DOHH2 (cell line): Measurements from ENCODE around the gene ABCF3.

Experiments
- H3F3A ChIP-seq: fragments of 200-600 bp; sonication (generic), shearing (Covaris generic); 2 replicates; pipeline ENCODE4 v1.6.0; 2016; ENCODE audit warnings: antibody characterized with exemption, mild to moderate bottlenecking; ENCODE audit not compliant: control insufficient read depth, insufficient read depth
- H3K27ac ChIP-seq: fragments of 200-600 bp; sonication (generic); 2 replicates; pipeline ENCODE4 v1.5.1; 2014; ENCODE audit warnings: low read depth, mild to moderate bottlenecking, low read length, moderate library complexity
- H3K27me3 ChIP-seq: fragments of 200-600 bp; sonication (generic); 2 replicates; pipeline ENCODE4 v1.6.1; 2014; ENCODE audit warnings: mild to moderate bottlenecking, low read length, mixed read lengths; ENCODE audit not compliant: control insufficient read depth
- H3K36me3 ChIP-seq: fragments of 200-600 bp; sonication (generic); 2 replicates; pipeline ENCODE4 v1.6.1; 2014; ENCODE audit warnings: mild to moderate bottlenecking, low read length, moderate library complexity, mixed read lengths; ENCODE audit not compliant: control insufficient read depth
- H3K4me1 ChIP-seq: fragments of 200-600 bp; sonication (generic); 2 replicates; pipeline ENCODE4 v1.6.1; 2014; ENCODE audit warnings: mild to moderate bottlenecking, low read length, mixed read lengths; ENCODE audit not compliant: control insufficient read depth
- H3K4me2 ChIP-seq: fragments of 200-600 bp; sonication (generic); 2 replicates; pipeline ENCODE4 v1.6.0; 2014; ENCODE audit warnings: mild to moderate bottlenecking, low read length, moderate library complexity
- H3K4me3 ChIP-seq: fragments of 200-600 bp; sonication (generic); 2 replicates; pipeline ENCODE4 v1.5.1; 2014; ENCODE audit warnings: mild to moderate bottlenecking, low read length, mixed read lengths
- H3K79me2 ChIP-seq: fragments of 200-600 bp; sonication (generic); 2 replicates; pipeline ENCODE4 v1.6.1; 2014; ENCODE audit warnings: mild to moderate bottlenecking, low read length, mixed read lengths; ENCODE audit not compliant: control insufficient read depth
- H3K9me2 ChIP-seq: fragments of 200-600 bp; sonication (generic); replicated peaks from 2 replicates; pipeline ENCODE4 v1.6.1; 2014; ENCODE audit warnings: mild to moderate bottlenecking, low read length, mixed read lengths; ENCODE audit not compliant: control insufficient read depth
- H3K9me3 ChIP-seq: fragments of 200-600 bp; sonication (generic); 2 replicates; pipeline ENCODE4 v1.6.1; 2014; ENCODE audit warnings: antibody characterized with exemption, low read length, mixed read lengths; ENCODE audit not compliant: control insufficient read depth, insufficient read depth
- H4K20me1 ChIP-seq: fragments of 200-600 bp; sonication (generic); 2 replicates; pipeline ENCODE4 v1.6.0; 2014; ENCODE audit warnings: low read depth, mild to moderate bottlenecking, antibody characterized with exemption, low read length, moderate library complexity; ENCODE audit not compliant: control insufficient read depth, insufficient read depth
- CTCF ChIP-seq: fragments of 200-600 bp; sonication (generic); IDR thresholded peaks from one replicate; pipeline ENCODE4 v1.5.1; 2014; ENCODE audit warnings: antibody characterized with exemption, mild to moderate bottlenecking, low read depth, low read length; ENCODE audit not compliant: poor library complexity, severe bottlenecking
- EZH2phosphoT487 ChIP-seq: fragments of 200-600 bp; sonication (generic); IDR thresholded peaks from 2 replicates; pipeline ENCODE4 v1.6.1; 2017; ENCODE audit warnings: borderline replicate concordance, mild to moderate bottlenecking, antibody characterized with exemption, low read length, moderate library complexity, mixed read lengths

ABCF3 gene

GRCh38 chr3:184196536-184196935 is 10.5 kb downstream of the ABCF3 start:
- Histone ChIP-seq H3K4me3 (no peak overlapping the region), H3K79me2 (no peaks in the 10 kb centered on the region), H3F3A (no peaks in the 10 kb centered on the region), H3K9me2 (no peaks in the 10 kb centered on the region), H3K36me3 (peaks cover 40% of the 10 kb centered on the region), H3K4me1 (no peaks in the 10 kb centered on the region), H3K4me2 (no peak overlapping the region), H4K20me1 (no peaks in the 10 kb centered on the region), H3K27ac (no peak overlapping the region), H3K27me3 (no peaks in the 10 kb centered on the region), H3K9me3 (no peaks in the 10 kb centered on the region)
- TF ChIP-seq CTCF (no peak), EZH2phosphoT487 (no peak)

GRCh38 chr3:184198509-184198908 is 12.5 kb downstream of the ABCF3 start:
- no peak for TF ChIP-seq EZH2phosphoT487
- no peak for TF ChIP-seq CTCF

GRCh38 chr3:184200825-184201224 is 14.8 kb downstream of the ABCF3 start:
- no peaks in the 10 kb centered on the region for H3K27me3 ChIP-seq
- no peaks in the 10 kb centered on the region for H3K79me2 ChIP-seq
- no peak overlapping the region for H3K27ac ChIP-seq
- H3F3A ChIP-seq, result no peaks in the 10 kb centered on the region
- no peaks in the 10 kb centered on the region for H3K4me1 ChIP-seq
- no peaks in the 10 kb centered on the region for H3K9me2 ChIP-seq
- H3K4me3 ChIP-seq, result no peak overlapping the region
- no peak overlapping the region for H3K4me2 ChIP-seq
- no peaks in the 10 kb centered on the region for H3K9me3 ChIP-seq
- TF ChIP-seq CTCF, result no peak
- no peak for TF ChIP-seq EZH2phosphoT487
- H3K36me3 ChIP-seq, result peaks cover 2% of the 10 kb centered on the region
- no peaks in the 10 kb centered on the region for H4K20me1 ChIP-seq

More at GRCh38 chr3:184198509-184198908, 12.5 kb downstream of the ABCF3 start:
- no peaks in the 10 kb centered on the region for H3K9me3 ChIP-seq
- no peaks in the 10 kb centered on the region for H4K20me1 ChIP-seq
- no peaks in the 10 kb centered on the region for H3K4me1 ChIP-seq
- no peak overlapping the region for H3K4me2 ChIP-seq
- H3K9me2 ChIP-seq, result no peaks in the 10 kb centered on the region
- no peaks in the 10 kb centered on the region for H3K79me2 ChIP-seq
- peaks cover 20% of the 10 kb centered on the region for H3K36me3 ChIP-seq
- H3K4me3 ChIP-seq, result no peak overlapping the region
- H3K27me3 ChIP-seq, result no peaks in the 10 kb centered on the region
- H3K27ac ChIP-seq, result no peak overlapping the region
- no peaks in the 10 kb centered on the region for H3F3A ChIP-seq

- H3K27me3 ChIP-seq, result peaks cover 17% of the 10 kb centered on the region
- no peak overlapping the region for H3K4me3 ChIP-seq
- H3K36me3 ChIP-seq, result no peaks in the 10 kb centered on the region
- no peaks in the 10 kb centered on the region for H3K9me2 ChIP-seq
- H3K9me3 ChIP-seq, result no peaks in the 10 kb centered on the region
- H3K4me2 ChIP-seq, result no peak overlapping the region
- H3K79me2 ChIP-seq, result no peaks in the 10 kb centered on the region
- H3K27ac ChIP-seq, result no peak overlapping the region
- TF ChIP-seq CTCF (no peak), EZH2phosphoT487 (no peak)
- H4K20me1 ChIP-seq, result no peaks in the 10 kb centered on the region
- H3K4me1 ChIP-seq, result no peaks in the 10 kb centered on the region
- H3F3A ChIP-seq, result no peaks in the 10 kb centered on the region
These were observed 17.5 kb downstream of the ABCF3 start for GRCh38 chr3:184203526-184203925.
